Fibroblast of lung (primary cell): ENCODE results near the gene ARHGEF10L. TPM values are rescaled to one million over a fixed set of nuclear protein-coding genes. Genes with fewer than 3 reads are reported as not detected.
"Not testable (repeated sequence)": the region's sequence is repeated elsewhere in the genome, so short reads cannot be mapped to it uniquely, and the experiment has no call there.

Experiments used
- DNase-seq, 2 donors: peaks; one replicate each; pipeline versions ENCODE4 v3.0.0 to v3.0.0-alpha.2; 2010; ENCODE audit warnings: low read depth in 2 of 2
- H2AFZ ChIP-seq: 2 replicates; pipeline ENCODE4 v1.5.1; 2012; ENCODE audit warnings: low read length, control low read depth, inconsistent platforms
- H3K27ac ChIP-seq: 2 replicates; pipeline ENCODE4 v1.5.1; 2011; ENCODE audit warnings: low read length, control low read depth; ENCODE audit not compliant: insufficient read depth
- H3K27me3 ChIP-seq: 2 replicates; pipeline ENCODE4 v1.5.1; 2011; ENCODE audit warnings: mild to moderate bottlenecking, low read length; ENCODE audit not compliant: control insufficient read depth, insufficient read depth
- H3K36me3 ChIP-seq: 2 replicates; pipeline ENCODE4 v1.5.1; 2011; ENCODE audit warnings: low read length; ENCODE audit not compliant: control insufficient read depth, insufficient read depth
- H3K4me1 ChIP-seq: 2 replicates; pipeline ENCODE4 v1.5.1; 2011; ENCODE audit warnings: low read length; ENCODE audit not compliant: control insufficient read depth, insufficient read depth; ENCODE audit errors: extremely low read depth
- H3K4me2 ChIP-seq: 2 replicates; pipeline ENCODE4 v1.5.1; 2011; ENCODE audit warnings: low read length, control low read depth; ENCODE audit not compliant: insufficient read depth; ENCODE audit errors: extremely low read depth
- H3K4me3 ChIP-seq, 4 experiments: fragments of 200-600 bp in 1 of 4; sonication (generic) in 1 of 4; replicated peaks in 1 of 4; 2 replicates each; pipeline ENCODE4 v1.5.1; 2011 to 2016; ENCODE audit warnings: low read length in 4 of 4, low read depth in 3 of 4, mild to moderate bottlenecking in 3 of 4, control low read depth in 2 of 4, inconsistent platforms in 1 of 4, mixed read lengths in 1 of 4; ENCODE audit not compliant: insufficient read depth in 1 of 4; ENCODE audit errors: control extremely low read depth in 1 of 4
- H3K79me2 ChIP-seq: 2 replicates; pipeline ENCODE4 v1.5.1; 2012; ENCODE audit warnings: mild to moderate bottlenecking, low read length, inconsistent platforms; ENCODE audit not compliant: control insufficient read depth, insufficient read depth
- H3K9ac ChIP-seq: 2 replicates; pipeline ENCODE4 v1.5.1; 2011; ENCODE audit warnings: mild to moderate bottlenecking, low read length, control low read depth; ENCODE audit not compliant: insufficient read depth
- H3K9me3 ChIP-seq: 2 replicates; pipeline ENCODE4 v1.5.1; 2012; ENCODE audit warnings: low read depth, low read length; ENCODE audit not compliant: control insufficient read depth, insufficient read depth
- H4K20me1 ChIP-seq: 2 replicates; pipeline ENCODE4 v1.5.1; 2011; ENCODE audit warnings: low read length; ENCODE audit not compliant: control insufficient read depth, insufficient read depth; ENCODE audit errors: extremely low read depth
- EZH2 ChIP-seq: IDR thresholded peaks from 2 replicates; pipeline ENCODE4 v1.5.1; 2012; ENCODE audit warnings: low read length, control low read depth, mild to moderate bottlenecking; ENCODE audit errors: missing control alignments
- polyA plus RNA-seq, 2 donors: library from polyadenylated mRNA; depleted of rRNA in 1 of 2; stranded (reverse) in 1 of 2; unstranded in 1 of 2; fragments of >200 nt; gene quantifications; 2 replicates each; pipeline ENCODE4 v1.2.1, GENCODE V29; 2011 to 2012; ENCODE audit warnings: missing spikeins in 1 of 2
- total RNA-seq: library from RNA; depleted of rRNA; stranded (reverse); fragments of >200 nt; gene quantifications from 2 replicates; pipeline ENCODE4 v1.2.1, GENCODE V29; 2014
- TF ChIP-seq, protein P1 (sequence below), 2 donors: IDR thresholded peaks in 1 of 2; conservative IDR thresholded peaks in 1 of 2; 1 replicate in 1 of 2; 2 replicates in 1 of 2; pipeline ENCODE4 v1.5.1; 2011 to 2012; ENCODE audit warnings: low read length in 2 of 2, control low read depth in 1 of 2, inconsistent platforms in 1 of 2, low read depth in 1 of 2, mild to moderate bottlenecking in 1 of 2

ARHGEF10L gene
- total and polyA plus RNA-seq, 2 donors (not counting 1 experiment from before 2014, with no cell fraction given), result 11.2 to 24.3 TPM

DNA sequence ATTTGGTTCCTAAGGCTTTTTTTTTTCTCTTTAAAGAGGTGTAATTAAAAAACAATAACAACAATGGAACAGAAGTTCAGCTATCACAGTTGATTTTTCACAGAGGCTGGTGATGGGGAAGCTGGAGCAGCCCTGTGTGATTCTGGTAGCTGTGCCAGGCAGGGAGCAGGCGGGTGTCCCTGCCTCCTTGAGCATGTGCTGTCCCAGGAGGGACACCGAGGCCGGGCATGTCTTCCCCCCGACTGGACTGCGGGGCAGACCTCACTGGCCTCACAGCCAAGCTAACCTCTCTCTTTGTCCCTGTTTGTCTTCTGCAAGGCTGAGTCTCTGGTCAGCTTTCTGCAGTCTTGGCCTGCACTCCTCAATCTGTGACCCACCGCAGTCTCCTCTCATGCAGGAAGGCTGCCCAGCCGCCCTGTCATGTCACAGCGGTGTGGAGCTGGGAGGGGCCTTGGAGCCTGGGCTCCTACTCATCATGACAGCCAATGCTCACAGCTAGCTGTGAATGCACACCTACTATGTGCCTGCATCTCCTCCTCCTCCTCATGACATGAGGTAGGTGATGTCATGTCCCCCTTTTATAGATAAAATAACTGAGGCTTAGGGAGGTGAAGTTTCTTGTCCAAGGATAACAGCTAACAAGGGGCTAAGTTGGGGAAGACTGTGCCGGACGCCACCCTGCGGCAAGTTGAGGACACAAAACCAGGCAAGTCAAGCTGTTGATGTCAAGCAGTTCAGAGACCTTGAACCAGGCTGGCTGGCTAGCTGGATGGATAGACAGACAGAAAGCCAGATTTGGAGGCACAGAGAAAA, 205.4 kb downstream of the ARHGEF10L start:
- no peak overlapping the region for H3K4me2 ChIP-seq
- peaks cover 3% of the 10 kb centered on the region for H3K27me3 ChIP-seq
- no peak overlapping the region for H3K9ac ChIP-seq
- no peaks in the 10 kb centered on the region for H3K4me1 ChIP-seq
- H3K27ac ChIP-seq, result no peak overlapping the region
- TF ChIP-seq, protein P1, sequence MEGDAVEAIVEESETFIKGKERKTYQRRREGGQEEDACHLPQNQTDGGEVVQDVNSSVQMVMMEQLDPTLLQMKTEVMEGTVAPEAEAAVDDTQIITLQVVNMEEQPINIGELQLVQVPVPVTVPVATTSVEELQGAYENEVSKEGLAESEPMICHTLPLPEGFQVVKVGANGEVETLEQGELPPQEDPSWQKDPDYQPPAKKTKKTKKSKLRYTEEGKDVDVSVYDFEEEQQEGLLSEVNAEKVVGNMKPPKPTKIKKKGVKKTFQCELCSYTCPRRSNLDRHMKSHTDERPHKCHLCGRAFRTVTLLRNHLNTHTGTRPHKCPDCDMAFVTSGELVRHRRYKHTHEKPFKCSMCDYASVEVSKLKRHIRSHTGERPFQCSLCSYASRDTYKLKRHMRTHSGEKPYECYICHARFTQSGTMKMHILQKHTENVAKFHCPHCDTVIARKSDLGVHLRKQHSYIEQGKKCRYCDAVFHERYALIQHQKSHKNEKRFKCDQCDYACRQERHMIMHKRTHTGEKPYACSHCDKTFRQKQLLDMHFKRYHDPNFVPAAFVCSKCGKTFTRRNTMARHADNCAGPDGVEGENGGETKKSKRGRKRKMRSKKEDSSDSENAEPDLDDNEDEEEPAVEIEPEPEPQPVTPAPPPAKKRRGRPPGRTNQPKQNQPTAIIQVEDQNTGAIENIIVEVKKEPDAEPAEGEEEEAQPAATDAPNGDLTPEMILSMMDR (conservative IDR thresholded peaks at IDR 0.05 in 1 of 2, IDR thresholded peaks at IDR 0.05 in 1 of 2; ENCODE audit: low read depth in 1 of 2, low read length in 2 of 2), result no peak
- no peak for TF ChIP-seq EZH2
- H3K4me3 ChIP-seq, result no peak overlapping the region
- no peaks in the 10 kb centered on the region for H4K20me1 ChIP-seq
- no peak for DNase-seq
- H3K79me2 ChIP-seq, result no peaks in the 10 kb centered on the region
- H2AFZ ChIP-seq, result no peak overlapping the region
- no peaks in the 10 kb centered on the region for H3K36me3 ChIP-seq
- no peaks in the 10 kb centered on the region for H3K9me3 ChIP-seq

DNA sequence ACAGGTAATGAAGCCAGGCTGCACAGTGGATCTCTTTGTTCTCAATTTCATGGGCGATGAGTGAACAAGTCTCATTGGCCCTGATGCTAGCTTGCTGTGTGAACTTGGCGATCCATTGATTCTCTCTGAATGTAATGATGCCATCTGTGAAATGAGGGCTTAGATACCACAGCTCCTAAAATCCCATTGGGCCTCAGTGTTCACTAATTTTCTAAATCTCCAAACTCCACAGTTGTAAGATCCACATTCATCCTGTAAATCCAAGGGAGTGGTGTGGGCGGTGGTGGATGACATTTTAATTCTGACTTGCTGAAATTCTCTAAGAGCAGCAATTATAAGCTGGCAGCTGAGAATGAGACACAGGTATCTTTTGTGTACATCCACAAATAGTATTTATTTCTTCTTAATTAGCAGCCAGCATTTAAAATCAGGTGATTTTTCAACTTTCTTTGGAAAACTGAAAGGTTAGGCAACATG, 206.0 kb downstream of the ARHGEF10L start:
- H3K9me3 ChIP-seq, result no peaks in the 10 kb centered on the region
- no peak overlapping the region for H3K4me3 ChIP-seq
- TF ChIP-seq, protein P1 (conservative IDR thresholded peaks at IDR 0.05 in 1 of 2, IDR thresholded peaks at IDR 0.05 in 1 of 2; ENCODE audit: low read depth in 1 of 2, low read length in 2 of 2), result no peak
- TF ChIP-seq EZH2, result no peak
- H4K20me1 ChIP-seq, result no peaks in the 10 kb centered on the region
- no peaks in the 10 kb centered on the region for H3K79me2 ChIP-seq
- H3K9ac ChIP-seq, result no peak overlapping the region
- no peak overlapping the region for H3K4me2 ChIP-seq
- peaks cover 3% of the 10 kb centered on the region for H3K27me3 ChIP-seq
- no peaks in the 10 kb centered on the region for H3K36me3 ChIP-seq
- H2AFZ ChIP-seq, result no peak overlapping the region
- no peak overlapping the region for H3K27ac ChIP-seq
- no peak for DNase-seq
- no peaks in the 10 kb centered on the region for H3K4me1 ChIP-seq

DNA sequence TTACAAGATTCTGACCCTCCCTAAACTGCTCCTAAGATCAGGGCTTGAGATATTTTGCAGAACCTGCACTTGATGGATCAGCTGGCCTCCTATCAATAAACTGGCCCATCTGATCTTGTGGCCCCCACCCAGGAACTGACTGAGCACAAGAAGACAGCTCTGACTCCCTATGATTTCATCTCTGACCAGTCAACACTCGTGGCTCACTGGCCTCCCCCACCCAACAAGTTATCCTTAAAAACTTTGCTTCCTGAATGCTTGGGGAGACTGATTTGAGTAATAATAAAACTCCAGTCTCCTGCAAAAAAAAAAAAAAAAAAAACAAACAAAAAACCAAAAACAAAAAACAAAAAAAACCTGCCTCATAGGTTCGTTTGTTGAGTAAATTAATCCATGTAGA, 206.8 kb downstream of the ARHGEF10L start:
- not testable (repeated sequence) for H2AFZ ChIP-seq, DNase-seq

More for the DNA sequence above, 206.8 kb downstream of the ARHGEF10L start:
- not testable (repeated sequence) for H3K27me3 ChIP-seq, H3K27ac ChIP-seq, H3K4me3 ChIP-seq, H3K4me1 ChIP-seq, H3K9ac ChIP-seq, H3K4me2 ChIP-seq, H4K20me1 ChIP-seq, H3K9me3 ChIP-seq, H3K79me2 ChIP-seq, H3K36me3 ChIP-seq
